GM18505 (cell line): ENCODE results near the gene RBMS2.
"Not testable (repeated sequence)": the region's sequence is repeated elsewhere in the genome, so short reads cannot be mapped to it uniquely, and the experiment has no call there.

Experiments used
- ATAC-seq: cut with Tn5 transposase; IDR thresholded peaks from one replicate; pipeline ENCODE4 v1.9.1; 2021; ENCODE audit not compliant: unreplicated experiment
- POLR2A ChIP-seq: IDR thresholded peaks from 4 replicates; pipeline ENCODE4 v1.6.1; 2011; ENCODE audit warnings: borderline replicate concordance; ENCODE audit not compliant: insufficient read depth, insufficient read length; ENCODE audit errors: extremely low read depth

The RBMS2 gene

GRCh38 chr12:56545023-56545604 lies 23.5 kb downstream of the RBMS2 start:
- no peak for TF ChIP-seq POLR2A
- ATAC-seq, result no peak

DNA sequence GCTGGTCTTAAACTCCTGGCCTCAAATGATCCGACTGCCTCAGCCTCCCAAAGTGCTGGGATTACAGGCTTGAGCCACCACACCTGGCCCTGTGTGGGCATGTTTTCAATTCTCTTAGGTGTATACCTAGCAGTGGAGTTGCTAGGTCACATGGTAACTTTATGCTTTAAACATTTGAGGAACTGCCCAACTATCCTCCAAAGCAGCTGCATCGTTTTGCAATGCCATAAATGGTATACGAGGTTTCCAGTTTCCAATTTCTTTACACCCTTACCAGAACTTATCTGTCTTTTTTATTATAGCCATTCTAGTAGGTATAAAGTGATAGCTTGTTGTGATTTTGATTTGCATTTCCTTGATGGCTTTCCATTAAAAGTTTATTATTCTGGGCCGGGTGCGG lies 25.1 kb downstream of the RBMS2 start:
- TF ChIP-seq POLR2A, result no peak

GRCh38 chr12:56551070-56551469 lies 29.4 kb downstream of the RBMS2 start:
- TF ChIP-seq POLR2A, result no peak
- no peak for ATAC-seq

More for the DNA sequence above, 25.1 kb downstream of the RBMS2 start:
- ATAC-seq, result no peak

- no peak for ATAC-seq
- TF ChIP-seq POLR2A, result no peak
Measured at GRCh38 chr12:56565510-56566101, 44.0 kb downstream of the RBMS2 start.

DNA sequence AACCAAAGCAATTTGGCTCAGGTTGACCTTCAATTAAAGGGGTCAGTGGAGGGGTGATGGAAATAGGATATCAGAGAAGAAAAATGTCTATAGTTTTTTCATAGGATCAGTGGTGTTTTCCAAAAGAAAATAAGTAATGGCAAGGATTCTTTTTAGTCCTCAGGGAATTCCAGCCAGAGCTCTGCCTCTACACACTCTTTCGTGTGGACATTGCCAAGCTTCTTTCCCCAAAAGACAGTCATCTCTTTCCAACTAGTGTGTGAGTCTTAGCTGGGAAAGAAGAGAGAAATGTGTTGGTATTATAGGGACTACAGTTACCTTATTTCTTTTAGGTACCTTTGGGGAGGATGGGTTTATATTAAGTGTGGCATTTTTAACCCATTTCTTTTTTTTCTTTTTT lies 46.5 kb downstream of the RBMS2 start:
- no peak for ATAC-seq
- TF ChIP-seq POLR2A, result no peak

- TF ChIP-seq POLR2A, result no peak
- ATAC-seq, result no peak
Measured at GRCh38 chr12:56571121-56571520, 49.5 kb downstream of the RBMS2 start.

GRCh38 chr12:56572288-56572687 lies 50.7 kb downstream of the RBMS2 start:
- no peak for TF ChIP-seq POLR2A
- no peak for ATAC-seq

DNA sequence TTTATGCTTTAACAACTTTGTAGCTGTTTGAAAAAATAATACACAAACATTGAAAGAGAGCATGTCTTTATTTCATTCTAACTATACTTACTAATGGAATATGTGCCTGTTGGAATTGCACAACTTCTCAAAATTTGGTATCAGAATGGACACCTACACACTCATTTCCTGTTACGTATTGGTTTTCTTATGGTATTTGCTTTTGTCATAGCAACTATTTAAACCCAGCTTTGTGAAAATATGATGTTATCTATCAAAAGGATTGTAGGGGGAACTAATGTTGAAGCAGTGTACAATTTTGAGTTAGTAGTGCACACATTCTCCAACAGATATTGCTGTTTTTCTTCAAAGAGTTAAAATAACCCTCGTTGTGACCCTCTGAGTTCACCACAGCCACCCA lies 52.6 kb downstream of the RBMS2 start:
- no peak for TF ChIP-seq POLR2A
- no peak for ATAC-seq

- not testable (repeated sequence) for ATAC-seq
Measured at GRCh38 chr12:56577248-56577647, 55.6 kb downstream of the RBMS2 start.

DNA sequence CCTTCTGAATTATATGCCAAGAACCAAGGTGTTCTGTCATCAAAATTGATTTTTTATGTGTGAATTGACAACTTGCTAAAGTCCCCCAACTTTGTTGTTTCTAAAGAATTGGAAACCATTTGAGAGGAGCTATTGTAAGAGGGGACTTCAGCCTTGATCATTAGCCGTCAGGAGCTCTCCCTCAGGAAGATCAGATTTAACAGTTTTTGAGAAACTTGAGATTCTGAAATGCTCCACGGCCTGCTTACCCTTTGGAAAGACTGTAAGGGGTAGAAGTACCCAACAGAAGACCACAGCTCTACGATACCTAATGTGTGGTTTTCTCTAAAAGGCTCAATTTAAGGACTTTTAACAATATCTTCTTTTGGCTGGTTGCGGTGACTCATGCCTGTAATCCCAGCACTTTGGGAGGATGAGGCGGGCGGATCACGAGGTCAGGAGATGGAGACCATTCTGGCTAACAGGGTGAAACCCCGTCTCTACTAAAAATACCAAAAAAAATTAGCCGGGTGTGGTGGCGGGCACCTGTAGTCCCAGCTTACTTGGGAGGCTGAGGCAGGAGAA lies 57.4 kb downstream of the RBMS2 start:
- no peak for TF ChIP-seq POLR2A
- no peak for ATAC-seq

GRCh38 chr12:56581418-56582145 lies 60.0 kb downstream of the RBMS2 start:
- no peak for TF ChIP-seq POLR2A

GRCh38 chr12:56585098-56585497 lies 63.5 kb downstream of the RBMS2 start:
- no peak for TF ChIP-seq POLR2A
- no peak for ATAC-seq

More at GRCh38 chr12:56581418-56582145, 60.0 kb downstream of the RBMS2 start:
- ATAC-seq, result no peak

- no peak for ATAC-seq
- no peak for TF ChIP-seq POLR2A
Measured at GRCh38 chr12:56589783-56590182, 68.2 kb downstream of the RBMS2 start.

DNA sequence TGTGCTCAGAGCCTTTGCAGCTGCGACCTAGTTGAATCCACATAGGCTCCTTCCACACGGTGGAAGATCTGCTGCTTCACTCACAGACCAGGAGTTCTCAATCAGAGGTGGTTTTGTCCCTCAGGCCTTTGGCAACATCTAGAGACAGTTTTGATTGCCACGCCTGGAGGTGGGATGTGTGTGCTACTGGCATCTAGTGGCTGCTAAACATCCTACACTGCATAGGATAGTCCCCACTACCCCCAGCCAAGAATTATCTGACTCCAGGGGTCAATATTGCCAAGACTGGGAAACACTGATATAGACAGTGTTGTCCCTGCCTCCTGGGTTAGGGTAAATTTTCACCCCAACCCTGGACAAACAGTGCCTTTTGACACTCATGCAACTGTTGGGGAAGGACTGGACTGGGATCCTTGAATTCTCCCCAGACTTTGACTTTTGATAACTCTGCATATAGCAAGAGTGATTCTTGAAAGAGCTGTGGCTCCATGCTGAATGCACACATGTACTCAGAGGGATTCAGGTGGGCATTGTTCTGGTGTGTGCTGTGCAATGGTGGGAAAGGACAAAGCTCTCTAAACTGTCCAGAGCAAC lies 68.7 kb downstream of the RBMS2 start:
- no peak for TF ChIP-seq POLR2A
- ATAC-seq, result no peak

DNA sequence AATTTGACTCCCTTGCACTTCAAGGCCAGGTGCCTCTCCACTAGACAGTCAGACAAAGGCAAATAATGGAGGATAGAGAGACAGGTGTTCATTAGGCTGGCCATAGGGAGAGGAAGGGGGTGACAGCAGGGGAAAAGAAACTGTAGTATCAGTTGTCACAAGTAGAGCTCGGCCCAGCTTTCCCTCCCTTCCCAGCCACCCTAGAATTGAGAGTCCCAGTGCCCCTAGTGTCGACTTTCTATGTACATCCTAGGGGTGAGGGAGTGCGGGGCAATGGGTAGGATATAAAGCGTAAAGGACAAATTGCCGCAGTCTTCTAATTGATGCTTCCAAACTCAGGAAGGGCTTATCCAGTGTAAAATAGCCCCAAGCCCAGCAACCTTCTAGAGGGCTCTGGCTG lies 69.5 kb downstream of the RBMS2 start:
- no peak for TF ChIP-seq POLR2A
- no peak for ATAC-seq
